ENCODE data around the gene SLC27A5.
"Not testable (repeated sequence)": the region's sequence is repeated elsewhere in the genome, so short reads cannot be mapped to it uniquely, and the experiment has no call there.

The SLC27A5 gene

GRCh38 chr19:58522709-58523108 lies 10.9 kb upstream of the SLC27A5 start:
- no peak for DNase-seq (ENCODE audit: low spot score)

GRCh38 chr19:58521651-58522050 lies 9.9 kb upstream of the SLC27A5 start:
- DNase-seq (ENCODE audit: low spot score) = no peak

- no peak for DNase-seq (ENCODE audit: low spot score)
Observed at GRCh38 chr19:58520257-58520599, 8.4 kb upstream of the SLC27A5 start.

- DNase-seq (ENCODE audit: low spot score) = peak; percentile 98
Observed at GRCh38 chr19:58519355-58520256, 7.8 kb upstream of the SLC27A5 start, which contains the start of gene ZBTB45. Gene ZBTB45, minus strand, starts transcription at chr19:58519810. Its CDS starts 2,137 bp downstream, at chr19:58517673.

GRCh38 chr19:58519087-58519354 lies 7.2 kb upstream of the SLC27A5 start:
- DNase-seq (ENCODE audit: low spot score) = peak; percentile 84

GRCh38 chr19:58518256-58519086 lies 6.7 kb upstream of the SLC27A5 start:
- DNase-seq (ENCODE audit: low spot score) = peak; percentile 45

GRCh38 chr19:58516964-58517833 lies 5.4 kb upstream of the SLC27A5 start:
- no peak for DNase-seq (ENCODE audit: low spot score)

- DNase-seq (ENCODE audit: low spot score) = no peak
Observed at GRCh38 chr19:58516246-58516836, 4.5 kb upstream of the SLC27A5 start.

- DNase-seq (ENCODE audit: low spot score) = no peak
Observed at GRCh38 chr19:58515259-58515658, 3.5 kb upstream of the SLC27A5 start.

GRCh38 chr19:58514564-58515022 lies 2.8 kb upstream of the SLC27A5 start:
- no peak for DNase-seq (ENCODE audit: low spot score)

- peak; percentile 96 for DNase-seq (ENCODE audit: low spot score)
Observed at GRCh38 chr19:58513694-58514563, 2.1 kb upstream of the SLC27A5 start.

- DNase-seq (ENCODE audit: low spot score) = no peak
Observed at GRCh38 chr19:58513213-58513693, 1.5 kb upstream of the SLC27A5 start.

GRCh38 chr19:58510084-58510862 lies 1.5 kb downstream of the SLC27A5 start:
- no peak for DNase-seq (ENCODE audit: low spot score)

- DNase-seq (ENCODE audit: low spot score) = no peak
Observed at GRCh38 chr19:58509731-58510083, 2.1 kb downstream of the SLC27A5 start.

GRCh38 chr19:58507602-58508223 lies 4.1 kb downstream of the SLC27A5 start:
- not testable (repeated sequence) for DNase-seq (ENCODE audit: low spot score)

- DNase-seq (ENCODE audit: low spot score) = no peak
Observed at GRCh38 chr19:58500242-58500641, 11.6 kb downstream of the SLC27A5 start.

GRCh38 chr19:58499021-58499927 lies 12.5 kb downstream of the SLC27A5 start:
- DNase-seq (ENCODE audit: low spot score) = peak; percentile 99

GRCh38 chr19:58498316-58499020 lies 13.3 kb downstream of the SLC27A5 start:
- no peak for DNase-seq (ENCODE audit: low spot score)

Data from RKO (cell line).